ENCODE measurements around the gene MUC2.
A peak's percentile ranks its signal among the peaks of the same experiment; 100 is the strongest.

Gene MUC2

GRCh38 chr11:1052133-1053011, 22.3 kb upstream of the MUC2 start:
- no peak for DNase-seq

GRCh38 chr11:1053121-1053901, 21.4 kb upstream of the MUC2 start:
- no peak for DNase-seq

GRCh38 chr11:1054143-1055108, 20.2 kb upstream of the MUC2 start:
- peak in 2 of 3 experiments; percentile 21 to 33 for DNase-seq

- DNase-seq, result no peak
Measured at GRCh38 chr11:1055109-1055703, 19.5 kb upstream of the MUC2 start.

GRCh38 chr11:1055990-1056771, 18.5 kb upstream of the MUC2 start:
- no peak for DNase-seq

GRCh38 chr11:1057806-1058205, 16.9 kb upstream of the MUC2 start:
- no peak for DNase-seq

GRCh38 chr11:1059759-1060158, 14.9 kb upstream of the MUC2 start:
- DNase-seq, result no peak

GRCh38 chr11:1060410-1060809, 14.3 kb upstream of the MUC2 start:
- DNase-seq, result no peak

- DNase-seq, result no peak
Measured at GRCh38 chr11:1060852-1061616, 13.6 kb upstream of the MUC2 start.

GRCh38 chr11:1062075-1062820, 12.4 kb upstream of the MUC2 start:
- no peak for DNase-seq

GRCh38 chr11:1064167-1064566, 10.5 kb upstream of the MUC2 start:
- DNase-seq, result no peak

- no peak for DNase-seq
Measured at GRCh38 chr11:1067812-1068496, 6.7 kb upstream of the MUC2 start.

- DNase-seq, result no peak
Measured at GRCh38 chr11:1069740-1070139, 4.9 kb upstream of the MUC2 start.

- no peak for DNase-seq
Measured at GRCh38 chr11:1070594-1071462, 3.8 kb upstream of the MUC2 start.

GRCh38 chr11:1071571-1072115, 3.0 kb upstream of the MUC2 start:
- DNase-seq, result peak in 1 of 3 experiments; percentile 31

GRCh38 chr11:1072116-1072820, 2.4 kb upstream of the MUC2 start:
- DNase-seq, result peak in 2 of 3 experiments; percentile 38 to 42

GRCh38 chr11:1072821-1073231, 1.8 kb upstream of the MUC2 start:
- no peak for DNase-seq

Measured in NCI-H1417 (cell line).